MM.1S (cell line): ENCODE data around the gene KCTD17.
A peak's percentile ranks its signal among the peaks of the same experiment; 100 is the strongest.

Experiments
- DNase-seq: peaks from one replicate; pipeline ENCODE4 v3.0.0-alpha.2; 2015
- H2AFZ ChIP-seq: fragments of 300-600 bp; sonication (generic); 2 replicates; pipeline ENCODE4 v1.6.0; 2016; ENCODE audit warnings: antibody characterized with exemption, low read length
- H3F3A ChIP-seq: fragments of 300-600 bp; sonication (generic); 2 replicates; pipeline ENCODE4 v1.6.1; 2016; ENCODE audit warnings: mild to moderate bottlenecking, antibody characterized with exemption, low read length, moderate library complexity, mixed read lengths; ENCODE audit not compliant: insufficient read depth
- H3K27ac ChIP-seq: fragments of 300-600 bp; sonication (generic); 2 replicates; pipeline ENCODE4 v1.5.1; 2016; ENCODE audit warnings: mild to moderate bottlenecking, low read length
- H3K27me3 ChIP-seq: fragments of 300-600 bp; sonication (generic); replicated peaks from 2 replicates; pipeline ENCODE4 v1.6.0; 2016; ENCODE audit warnings: low read length; ENCODE audit not compliant: insufficient read depth
- H3K36me3 ChIP-seq: fragments of 300-600 bp; sonication (generic); replicated peaks from 2 replicates; pipeline ENCODE4 v1.6.1; 2016; ENCODE audit warnings: mild to moderate bottlenecking, low read length, mixed read lengths; ENCODE audit not compliant: insufficient read depth
- H3K4me1 ChIP-seq: fragments of 300-600 bp; sonication (generic); 2 replicates; pipeline ENCODE4 v1.6.1; 2016; ENCODE audit warnings: low read length, mixed read lengths
- H3K4me2 ChIP-seq: fragments of 300-600 bp; sonication (generic); 2 replicates; pipeline ENCODE4 v1.6.0; 2016; ENCODE audit warnings: low read depth, low read length
- H3K4me3 ChIP-seq: fragments of 300-600 bp; sonication (generic); 2 replicates; pipeline ENCODE4 v1.5.1; 2016; ENCODE audit warnings: low read length, mixed read lengths
- H3K79me2 ChIP-seq: fragments of 300-600 bp; sonication (generic); 2 replicates; pipeline ENCODE4 v1.6.1; 2016; ENCODE audit warnings: mixed run types, low read length, mixed read lengths
- H3K9ac ChIP-seq: fragments of 300-600 bp; sonication (generic); 2 replicates; pipeline ENCODE4 v1.6.1; 2016; ENCODE audit warnings: low read length, mixed read lengths
- H3K9me2 ChIP-seq: fragments of 300-600 bp; sonication (generic); replicated peaks from 2 replicates; pipeline ENCODE4 v1.6.1; 2016; ENCODE audit warnings: mild to moderate bottlenecking, low read length, mixed read lengths; ENCODE audit not compliant: insufficient read depth
- H3K9me3 ChIP-seq: fragments of 300-600 bp; sonication (generic); replicated peaks from 2 replicates; pipeline ENCODE4 v1.6.1; 2016; ENCODE audit warnings: mild to moderate bottlenecking, low read length, mixed read lengths; ENCODE audit not compliant: insufficient read depth
- H4K20me1 ChIP-seq: fragments of 300-600 bp; sonication (generic); 2 replicates; pipeline ENCODE4 v1.6.1; 2016; ENCODE audit warnings: mild to moderate bottlenecking, low read length, moderate library complexity, mixed read lengths; ENCODE audit not compliant: insufficient read depth
- CTCF ChIP-seq: fragments of 300-600 bp; sonication (generic); IDR thresholded peaks from 2 replicates; pipeline ENCODE4 v1.5.1; 2016; ENCODE audit warnings: antibody characterized with exemption, low read length, mixed read lengths
- EZH2 ChIP-seq: fragments of 300-600 bp; sonication (generic); optimal IDR thresholded peaks from 2 replicates; pipeline ENCODE3; 2017; ENCODE audit warnings: low read depth, mild to moderate bottlenecking, antibody characterized with exemption, low read length, mixed read lengths
- EZH2phosphoT487 ChIP-seq: fragments of 300-600 bp; sonication (generic); IDR thresholded peaks from 2 replicates; pipeline ENCODE4 v1.6.1; 2018; ENCODE audit warnings: antibody characterized with exemption, low read length

The KCTD17 gene

DNA sequence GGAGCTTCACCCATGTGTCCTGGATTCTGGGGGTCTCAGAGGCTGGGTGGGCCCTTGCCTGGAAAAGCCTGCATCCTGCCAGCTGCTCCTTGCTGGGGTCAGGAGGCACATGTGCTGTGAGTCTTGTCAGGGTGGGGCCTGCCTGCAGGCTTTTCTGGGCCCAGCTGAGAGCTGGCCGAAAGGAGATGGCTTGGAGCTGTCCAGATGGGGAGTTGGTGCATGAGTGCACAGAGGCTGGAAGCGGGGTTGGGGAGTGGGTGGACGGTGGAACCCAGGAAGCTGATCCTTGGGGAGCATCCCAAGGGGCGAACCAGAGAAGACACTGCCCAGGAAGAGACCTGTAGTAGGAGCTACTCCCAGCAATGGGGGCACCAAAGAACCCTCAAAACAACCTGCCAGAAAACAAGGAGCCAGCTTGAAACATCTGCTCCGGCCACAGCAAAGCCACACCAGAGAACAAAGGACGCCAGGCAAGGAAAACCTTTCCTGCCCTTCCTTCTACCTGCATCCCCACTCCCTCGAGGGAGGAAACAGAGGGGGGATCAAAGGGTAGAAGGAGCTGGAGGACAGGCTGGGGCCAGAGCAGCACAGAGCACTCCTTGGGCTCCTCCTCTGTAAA is 8.2 kb upstream of the KCTD17 start:
- no peak overlapping the region for H2AFZ ChIP-seq
- no peaks in the 10 kb centered on the region for H3K79me2 ChIP-seq
- no peaks in the 10 kb centered on the region for H3K9me3 ChIP-seq
- no peaks in the 10 kb centered on the region for H3F3A ChIP-seq
- no peaks in the 10 kb centered on the region for H3K36me3 ChIP-seq
- no peak for DNase-seq
- 0 out of 2 replicates have a peak, but pooled peaks cover 6% of the 10 kb centered on the region for H3K4me1 ChIP-seq
- peaks cover 14% of the 10 kb centered on the region; the same call in 1 of the 2 replicates for H3K27me3 ChIP-seq
- no peak overlapping the region for H3K27ac ChIP-seq
- H3K9me2 ChIP-seq, result no peaks in the 10 kb centered on the region
- H3K9ac ChIP-seq, result no peak overlapping the region
- no peaks in the 10 kb centered on the region for H4K20me1 ChIP-seq
- no peak for TF ChIP-seq EZH2phosphoT487
- H3K4me2 ChIP-seq, result no peak overlapping the region
- no peak overlapping the region for H3K4me3 ChIP-seq

DNA sequence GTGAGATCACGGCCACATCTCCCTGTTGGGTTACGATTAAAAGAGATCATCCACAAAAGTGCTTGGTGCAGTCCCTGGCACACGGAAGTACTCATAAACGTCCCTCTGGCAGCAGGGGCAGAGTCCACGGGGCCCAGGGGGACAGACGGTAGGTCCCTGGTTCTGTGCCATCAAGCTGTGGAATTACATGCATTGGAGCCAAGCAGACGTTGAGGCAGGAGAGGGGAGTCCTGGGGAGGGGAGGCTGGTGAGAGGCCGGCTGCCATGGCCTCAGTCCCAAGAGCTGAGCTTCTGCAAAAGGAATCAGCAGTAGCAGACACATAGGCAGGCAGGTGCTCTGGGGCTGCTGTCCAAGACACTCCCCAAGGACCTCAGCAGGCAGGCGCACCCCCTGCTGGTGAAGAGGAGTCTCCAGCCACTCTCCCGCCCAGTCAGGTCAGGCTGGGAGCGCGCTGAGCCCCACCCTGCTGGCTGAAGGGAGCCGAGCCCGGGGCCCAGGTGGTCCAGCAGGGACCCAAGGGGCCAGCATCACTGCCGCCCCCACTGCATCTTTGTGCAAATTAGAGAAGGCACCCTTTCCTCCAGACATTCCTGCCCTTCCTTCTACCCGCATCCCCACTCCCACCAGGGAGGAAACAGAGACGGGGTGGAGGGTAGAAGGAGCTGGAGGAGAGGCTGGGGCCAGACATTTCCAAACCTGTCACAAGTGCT is 7.6 kb upstream of the KCTD17 start:
- no peaks in the 10 kb centered on the region for H4K20me1 ChIP-seq
- H3K36me3 ChIP-seq, result no peaks in the 10 kb centered on the region
- 0 out of 2 replicates have a peak, but pooled peaks cover 6% of the 10 kb centered on the region for H3K4me1 ChIP-seq
- H3K27me3 ChIP-seq, result peaks cover 14% of the 10 kb centered on the region; the same call in 1 of the 2 replicates
- no peaks in the 10 kb centered on the region for H3K9me2 ChIP-seq
- H3K4me3 ChIP-seq, result no peak overlapping the region
- H3K27ac ChIP-seq, result no peak overlapping the region
- peak; percentile 73 for DNase-seq
- H3K4me2 ChIP-seq, result no peak overlapping the region
- TF ChIP-seq CTCF, result peak; percentile 79
- no peak for TF ChIP-seq EZH2phosphoT487
- no peak overlapping the region for H3K9ac ChIP-seq
- no peak overlapping the region for H2AFZ ChIP-seq
- no peaks in the 10 kb centered on the region for H3F3A ChIP-seq
- no peaks in the 10 kb centered on the region for H3K9me3 ChIP-seq
- H3K79me2 ChIP-seq, result no peaks in the 10 kb centered on the region

DNA sequence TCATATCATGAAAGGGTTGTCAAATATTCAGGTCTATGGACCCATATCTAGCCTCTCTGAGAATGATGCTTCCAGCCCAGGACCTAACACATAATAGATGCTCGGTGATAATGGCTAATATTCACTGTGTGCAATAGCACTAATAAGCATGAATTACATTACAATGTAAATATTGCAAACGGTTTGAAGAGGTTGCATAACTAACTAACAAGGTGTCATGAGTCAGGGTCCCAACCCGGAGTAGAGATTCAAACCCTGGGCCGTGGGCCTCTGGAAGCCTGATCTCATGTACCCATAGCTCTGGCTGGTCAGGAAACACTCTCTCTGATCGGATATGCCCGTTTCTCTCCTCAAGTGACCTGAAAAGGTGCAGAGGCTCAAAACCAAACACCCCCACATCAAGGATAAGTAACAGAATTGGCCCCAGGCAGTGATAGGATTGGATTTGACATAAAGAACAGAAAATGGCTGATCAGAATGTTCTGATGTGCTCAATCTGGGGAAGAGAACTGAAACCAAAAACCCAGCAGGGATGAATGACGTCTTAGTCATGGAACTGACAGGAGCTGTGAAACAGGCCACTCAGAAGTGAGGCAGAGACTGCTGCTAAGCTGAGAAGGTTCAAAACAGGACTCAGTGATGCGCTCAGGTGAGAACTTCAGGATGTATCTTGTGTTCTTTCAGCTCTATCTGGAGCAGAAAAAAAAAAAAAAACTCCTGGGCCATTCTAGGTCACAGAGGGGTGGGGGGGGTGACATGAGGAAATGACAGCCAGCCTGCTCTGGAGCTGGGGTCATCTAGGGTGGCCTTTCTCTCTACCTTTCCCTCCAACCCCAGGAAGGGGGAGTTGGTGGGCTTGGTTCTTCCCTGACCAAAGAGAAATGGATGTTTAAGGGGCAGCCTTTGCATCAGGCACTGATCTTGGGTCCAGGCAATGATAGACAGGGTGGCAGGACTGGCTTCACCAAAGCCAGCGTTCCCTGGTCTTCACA is 6.6 kb upstream of the KCTD17 start:
- H2AFZ ChIP-seq, result no peak overlapping the region
- no peaks in the 10 kb centered on the region for H3K9me3 ChIP-seq
- TF ChIP-seq EZH2, result no peak
- no peak for TF ChIP-seq CTCF
- no peak for TF ChIP-seq EZH2phosphoT487
- peaks cover 10% of the 10 kb centered on the region; the same call in 1 of the 2 replicates for H3K27me3 ChIP-seq
- no peaks in the 10 kb centered on the region for H3K9me2 ChIP-seq
- H3K36me3 ChIP-seq, result no peaks in the 10 kb centered on the region
- H3K79me2 ChIP-seq, result no peaks in the 10 kb centered on the region
- H3K9ac ChIP-seq, result no peak overlapping the region
- H3F3A ChIP-seq, result no peaks in the 10 kb centered on the region
- no peak overlapping the region for H3K27ac ChIP-seq
- H4K20me1 ChIP-seq, result no peaks in the 10 kb centered on the region
- no peak overlapping the region for H3K4me3 ChIP-seq
- DNase-seq, result no peak
- 0 out of 2 replicates have a peak, but pooled peaks cover 6% of the 10 kb centered on the region for H3K4me1 ChIP-seq
- H3K4me2 ChIP-seq, result no peak overlapping the region
